Measurements from ENCODE around the gene GRPEL2.
A peak's percentile ranks its signal among the peaks of the same experiment; 100 is the strongest.
"Not testable (repeated sequence)": the region's sequence is repeated elsewhere in the genome, so short reads cannot be mapped to it uniquely, and the experiment has no call there.

Gene GRPEL2

GRCh38 chr5:149381261-149381985, 36.1 kb downstream of the GRPEL2 start:
- Mint-ChIP-seq H3K9me3 (no peaks in the 10 kb centered on the region), H3K36me3 (peaks cover 0 to 4% of the 10 kb centered on the region in 2 donors), H3K4me1 (peaks cover 3 to 8% of the 10 kb centered on the region in 2 donors), H3K27me3 (peaks cover 0 to 4% of the 10 kb centered on the region in 2 donors), H3K4me3 (no peak overlapping the region), H3K27ac (no peak overlapping the region)
- ATAC-seq (replicated peaks) = no peak
- no peak for DNase-seq

- no peaks in the 10 kb centered on the region for H3K9me3 Mint-ChIP-seq
- peaks cover 3 to 8% of the 10 kb centered on the region in 2 donors for H3K4me1 Mint-ChIP-seq
- no peak overlapping the region for H3K27ac Mint-ChIP-seq
- H3K36me3 Mint-ChIP-seq = peaks cover 0 to 4% of the 10 kb centered on the region in 2 donors
- H3K27me3 Mint-ChIP-seq = peaks cover 0 to 4% of the 10 kb centered on the region in 2 donors
- no peak overlapping the region for H3K4me3 Mint-ChIP-seq
- ATAC-seq (replicated peaks) (peak; percentile 93 to 94), DNase-seq (peak; percentile 50)
These were observed 36.7 kb downstream of the GRPEL2 start for GRCh38 chr5:149381986-149382338.

GRCh38 chr5:149382517-149383220, 37.4 kb downstream of the GRPEL2 start:
- no peaks in the 10 kb centered on the region for H3K36me3 Mint-ChIP-seq

GRCh38 chr5:149383399-149383798, 38.1 kb downstream of the GRPEL2 start:
- ATAC-seq (replicated peaks) = no peak
- Mint-ChIP-seq H3K9me3 (no peaks in the 10 kb centered on the region), H3K4me1 (peaks cover 3 to 8% of the 10 kb centered on the region in 2 donors), H3K4me3 (no peak overlapping the region), H3K27ac (no peak overlapping the region), H3K36me3 (no peaks in the 10 kb centered on the region), H3K27me3 (peaks cover 0 to 4% of the 10 kb centered on the region in 2 donors)
- no peak for DNase-seq

More at GRCh38 chr5:149382517-149383220, 37.4 kb downstream of the GRPEL2 start:
- Mint-ChIP-seq H3K4me1 (peaks cover 3 to 8% of the 10 kb centered on the region in 2 donors), H3K9me3 (no peaks in the 10 kb centered on the region), H3K27me3 (peaks cover 0 to 4% of the 10 kb centered on the region in 2 donors), H3K27ac (no peak overlapping the region), H3K4me3 (no peak overlapping the region)
- no peak for DNase-seq
- ATAC-seq (replicated peaks) = no peak

- H3K4me1 Mint-ChIP-seq = peaks cover 3 to 8% of the 10 kb centered on the region in 2 donors
- H3K27ac Mint-ChIP-seq = no peak overlapping the region
- no peaks in the 10 kb centered on the region for H3K9me3 Mint-ChIP-seq
- no peak for DNase-seq
- H3K4me3 Mint-ChIP-seq = no peak overlapping the region
- H3K36me3 Mint-ChIP-seq = no peaks in the 10 kb centered on the region
- H3K27me3 Mint-ChIP-seq = peaks cover 0 to 4% of the 10 kb centered on the region in 2 donors
- no peak for ATAC-seq (replicated peaks)
These were observed 40.9 kb downstream of the GRPEL2 start for GRCh38 chr5:149386166-149386565.

- H3K27me3 Mint-ChIP-seq = no peaks in the 10 kb centered on the region
- no peak overlapping the region for H3K4me3 Mint-ChIP-seq
- ATAC-seq (replicated peaks) (no peak), DNase-seq (no peak)
- no peaks in the 10 kb centered on the region for H3K36me3 Mint-ChIP-seq
- no peak overlapping the region for H3K27ac Mint-ChIP-seq
- peaks cover 0 to under 1% of the 10 kb centered on the region in 2 donors for H3K4me1 Mint-ChIP-seq
- no peaks in the 10 kb centered on the region for H3K9me3 Mint-ChIP-seq
These were observed 41.9 kb downstream of the GRPEL2 start for GRCh38 chr5:149387081-149387631.

- Mint-ChIP-seq H3K36me3 (no peaks in the 10 kb centered on the region), H3K9me3 (no peaks in the 10 kb centered on the region), H3K4me3 (no peak overlapping the region), H3K27ac (no peak overlapping the region), H3K27me3 (no peaks in the 10 kb centered on the region), H3K4me1 (no peaks in the 10 kb centered on the region)
- ATAC-seq (replicated peaks) = no peak
- no peak for DNase-seq
These were observed 42.7 kb downstream of the GRPEL2 start for GRCh38 chr5:149387982-149388381.

GRCh38 chr5:149388498-149389190, 43.3 kb downstream of the GRPEL2 start:
- no peaks in the 10 kb centered on the region for H3K4me1 Mint-ChIP-seq
- no peaks in the 10 kb centered on the region for H3K27me3 Mint-ChIP-seq
- H3K27ac Mint-ChIP-seq = no peak overlapping the region
- no peaks in the 10 kb centered on the region for H3K36me3 Mint-ChIP-seq
- no peaks in the 10 kb centered on the region for H3K9me3 Mint-ChIP-seq
- DNase-seq (no peak), ATAC-seq (replicated peaks) (peak in 1 of 2 donors; percentile 21)
- no peak overlapping the region for H3K4me3 Mint-ChIP-seq

- no peaks in the 10 kb centered on the region for H3K9me3 Mint-ChIP-seq
- no peak overlapping the region for H3K4me3 Mint-ChIP-seq
- no peaks in the 10 kb centered on the region for H3K27me3 Mint-ChIP-seq
- H3K27ac Mint-ChIP-seq = no peak overlapping the region
- H3K36me3 Mint-ChIP-seq = no peaks in the 10 kb centered on the region
- DNase-seq (no peak), ATAC-seq (replicated peaks) (no peak)
- H3K4me1 Mint-ChIP-seq = no peaks in the 10 kb centered on the region
These were observed 44.5 kb downstream of the GRPEL2 start for GRCh38 chr5:149389552-149390495.

- not testable (repeated sequence) for H3K27me3 Mint-ChIP-seq
These were observed 45.8 kb downstream of the GRPEL2 start for GRCh38 chr5:149391076-149391475.

GRCh38 chr5:149391524-149391923, 46.2 kb downstream of the GRPEL2 start:
- Mint-ChIP-seq H3K9me3 (no peaks in the 10 kb centered on the region), H3K36me3 (no peaks in the 10 kb centered on the region), H3K4me3 (no peak overlapping the region), H3K27me3 (no peaks in the 10 kb centered on the region), H3K27ac (no peak overlapping the region), H3K4me1 (no peaks in the 10 kb centered on the region)
- ATAC-seq (replicated peaks) (no peak), DNase-seq (no peak)

More at GRCh38 chr5:149391076-149391475, 45.8 kb downstream of the GRPEL2 start:
- H3K4me3 Mint-ChIP-seq; H3K36me3 Mint-ChIP-seq; H3K4me1 Mint-ChIP-seq; ATAC-seq (replicated peaks); DNase-seq; H3K9me3 Mint-ChIP-seq; H3K27ac Mint-ChIP-seq: not testable (repeated sequence)

GRCh38 chr5:149392718-149393117, 47.4 kb downstream of the GRPEL2 start:
- no peaks in the 10 kb centered on the region for H3K9me3 Mint-ChIP-seq
- H3K4me3 Mint-ChIP-seq = no peak overlapping the region
- H3K27me3 Mint-ChIP-seq = peaks cover 0 to 1% of the 10 kb centered on the region in 2 donors
- no peaks in the 10 kb centered on the region for H3K4me1 Mint-ChIP-seq
- ATAC-seq (replicated peaks) (peak; percentile 25 to 51), DNase-seq (no peak)
- H3K36me3 Mint-ChIP-seq = no peaks in the 10 kb centered on the region
- no peak overlapping the region for H3K27ac Mint-ChIP-seq

- not testable (repeated sequence) for H3K4me1 Mint-ChIP-seq
These were observed 49.7 kb downstream of the GRPEL2 start for GRCh38 chr5:149394996-149395395.

More at GRCh38 chr5:149394996-149395395, 49.7 kb downstream of the GRPEL2 start:
- ATAC-seq (replicated peaks); H3K4me3 Mint-ChIP-seq; H3K27ac Mint-ChIP-seq; H3K36me3 Mint-ChIP-seq; DNase-seq; H3K9me3 Mint-ChIP-seq; H3K27me3 Mint-ChIP-seq: not testable (repeated sequence)
